Adrenal gland (tissue), 12 donors: ENCODE measurements around the gene ENDOU. TPM values are rescaled to one million over a fixed set of nuclear protein-coding genes. Genes with fewer than 3 reads are reported as not detected.

Experiments
- DNase-seq, 7 donors: peaks; one replicate each; pipeline ENCODE4 v3.0.0-alpha.2; 2019 to 2020
- H3K27ac ChIP-seq, 5 donors: fragments of 200-600 bp; sonication (generic) in 4 of 5; 1 replicate in 3 of 5; 2 replicates in 2 of 5; pipeline versions ENCODE4 v1.5.1 to v1.8.0; 2016 to 2020; ENCODE audit warnings: mild to moderate bottlenecking in 1 of 5
- H3K27me3 ChIP-seq: fragments of 200-600 bp; 2 replicates; pipeline ENCODE4 v1.8.0; 2021
- H3K36me3 ChIP-seq, 2 donors: fragments of 200-600 bp; replicated peaks in 1 of 2; 1 replicate in 1 of 2; 2 replicates in 1 of 2; pipeline versions ENCODE4 v1.5.1 to v1.8.0; 2018 to 2022
- H3K4me1 ChIP-seq, 2 donors: fragments of 200-600 bp; replicated peaks in 1 of 2; 1 replicate in 1 of 2; 2 replicates in 1 of 2; pipeline versions ENCODE4 v1.5.1 to v1.8.0; 2018 to 2021
- H3K4me3 ChIP-seq, 4 donors: fragments of 200-600 bp; sonication (generic) in 3 of 4; one replicate each; pipeline ENCODE4 v1.5.1; 2016 to 2018
- H3K9me3 ChIP-seq, 3 donors: fragments of 200-600 bp; sonication (generic) in 1 of 3; replicated peaks in 1 of 3; 1 replicate in 2 of 3; 2 replicates in 1 of 3; pipeline versions ENCODE4 v1.5.1 to v1.8.0; 2016 to 2021
- POLR2A ChIP-seq, 2 donors: fragments of 450-650 bp; IDR thresholded peaks; one replicate each; pipeline ENCODE4 v1.6.1; 2017; ENCODE audit warnings: antibody characterized with exemption in 2 of 2, mild to moderate bottlenecking in 2 of 2, moderate library complexity in 1 of 2
- WGBS, 4 donors: extraction: QIAGEN DNeasy Blood & Tissue Kit in 2 of 4; methylation state at CpG; one replicate each; pipeline versions ENCODE4 v1.1.5 to v1.1.7; 2013 to 2017; 5-methylcytosine and 5-hydroxymethylcytosine counted together
- intact Hi-C, 2 donors: fragments of 100-400 bp; cut with DNase I; formaldehyde crosslinking; loops; one replicate each; pipeline versions ENCODE4 v1.14.1 to v1.15.0; 2022 to 2023
- polyA plus RNA-seq, 3 donors: library from polyadenylated mRNA; stranded (reverse); fragments of 200-250 nt in 2 of 3; fragments of 350-450 nt in 1 of 3; fragmentation: Illumina TruSeq in 1 of 3; extraction: RNeasy Lipid Tissue Mini Kit (QIAGEN cat#74804) in 1 of 3; gene quantifications; one replicate each; pipeline ENCODE4 v1.2.3, GENCODE V29; 2013 to 2014
- total RNA-seq, 9 donors: library from RNA; depleted of rRNA in 4 of 9; stranded (reverse); fragments of >200 nt in 4 of 9; fragments of 120-200 nt in 1 of 9; fragmentation: NEBNext Ultra II Directional in 1 of 9; extraction: Animal tissue kit (Norgen Biotek cat#: 25700) in 1 of 9; gene quantifications; one replicate each; pipeline versions ENCODE4 v1.1.0 to v1.2.4, GENCODE V29; 2013 to 2023
- TF ChIP-seq, protein P1 (sequence below), 6 experiments: fragments of 450-650 bp in 4 of 6; fragments of 200-600 bp in 2 of 6; sonication (generic) in 1 of 6; IDR thresholded peaks; 1 replicate in 5 of 6; 2 replicates in 1 of 6; pipeline versions ENCODE4 v1.5.1 to v1.8.0; 2016 to 2021; ENCODE audit warnings: antibody characterized with exemption in 6 of 6, mild to moderate bottlenecking in 2 of 6, moderate library complexity in 1 of 6
- donor health status: healthy with polysubstance abuse.
- donor health status: Bipolar disorder and iron deficiency.
- donor health status: DM: yes; HTN: yes; CAD: no.
- donor health status: DM: no; HTN: no; CAD: no.
- donor health status: DM: no; HTN: no; CAD: no.
- donor health status: DM: yes; HTN: yes; CAD: no.

Gene ENDOU
- total and polyA plus RNA-seq, 12 donors: 0.11 to 2.6 (median 0.19) TPM; not detected in 3

DNA sequence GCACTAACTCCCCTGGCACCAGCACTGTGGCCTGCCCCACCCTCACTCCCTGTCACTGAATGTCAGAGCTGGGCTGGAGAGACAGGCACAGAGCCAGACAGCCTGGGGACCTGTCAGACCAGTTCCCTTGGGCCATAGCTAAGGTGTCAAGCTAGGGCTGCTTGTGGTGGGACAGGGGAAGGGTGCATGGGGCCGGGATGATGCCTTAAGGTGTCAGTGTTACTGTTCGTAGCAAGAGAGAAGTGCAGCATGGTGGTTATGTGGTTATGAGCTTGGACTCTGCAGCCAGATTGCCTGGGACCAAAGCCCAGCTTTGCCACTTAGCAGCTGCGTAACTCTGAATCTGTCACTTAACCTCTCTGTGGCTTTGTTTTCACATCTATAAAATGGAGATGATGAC lies 29.6 kb upstream of the ENDOU start:
- Histone ChIP-seq H3K27me3 (no peaks in the 10 kb centered on the region), H3K4me3 (no peak overlapping the region), H3K36me3 (no peaks in the 10 kb centered on the region), H3K9me3 (no peaks in the 10 kb centered on the region), H3K27ac (peak overlapping the region in 1 of 5 donors; percentile 42), H3K4me1 (peaks cover 10 to 15% of the 10 kb centered on the region in 2 donors)
- intact Hi-C loops: no loop called here
- 74 to 95% (median 88%) methylated on average over 2 to 3 of the region's 3 CpGs for WGBS, 4 donors
- DNase-seq: no peak
- no peak for TF ChIP-seq POLR2A (IDR thresholded peaks at IDR 0.05)
- TF ChIP-seq, protein P1, sequence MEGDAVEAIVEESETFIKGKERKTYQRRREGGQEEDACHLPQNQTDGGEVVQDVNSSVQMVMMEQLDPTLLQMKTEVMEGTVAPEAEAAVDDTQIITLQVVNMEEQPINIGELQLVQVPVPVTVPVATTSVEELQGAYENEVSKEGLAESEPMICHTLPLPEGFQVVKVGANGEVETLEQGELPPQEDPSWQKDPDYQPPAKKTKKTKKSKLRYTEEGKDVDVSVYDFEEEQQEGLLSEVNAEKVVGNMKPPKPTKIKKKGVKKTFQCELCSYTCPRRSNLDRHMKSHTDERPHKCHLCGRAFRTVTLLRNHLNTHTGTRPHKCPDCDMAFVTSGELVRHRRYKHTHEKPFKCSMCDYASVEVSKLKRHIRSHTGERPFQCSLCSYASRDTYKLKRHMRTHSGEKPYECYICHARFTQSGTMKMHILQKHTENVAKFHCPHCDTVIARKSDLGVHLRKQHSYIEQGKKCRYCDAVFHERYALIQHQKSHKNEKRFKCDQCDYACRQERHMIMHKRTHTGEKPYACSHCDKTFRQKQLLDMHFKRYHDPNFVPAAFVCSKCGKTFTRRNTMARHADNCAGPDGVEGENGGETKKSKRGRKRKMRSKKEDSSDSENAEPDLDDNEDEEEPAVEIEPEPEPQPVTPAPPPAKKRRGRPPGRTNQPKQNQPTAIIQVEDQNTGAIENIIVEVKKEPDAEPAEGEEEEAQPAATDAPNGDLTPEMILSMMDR (IDR thresholded peaks at IDR 0.05): no peak

DNA sequence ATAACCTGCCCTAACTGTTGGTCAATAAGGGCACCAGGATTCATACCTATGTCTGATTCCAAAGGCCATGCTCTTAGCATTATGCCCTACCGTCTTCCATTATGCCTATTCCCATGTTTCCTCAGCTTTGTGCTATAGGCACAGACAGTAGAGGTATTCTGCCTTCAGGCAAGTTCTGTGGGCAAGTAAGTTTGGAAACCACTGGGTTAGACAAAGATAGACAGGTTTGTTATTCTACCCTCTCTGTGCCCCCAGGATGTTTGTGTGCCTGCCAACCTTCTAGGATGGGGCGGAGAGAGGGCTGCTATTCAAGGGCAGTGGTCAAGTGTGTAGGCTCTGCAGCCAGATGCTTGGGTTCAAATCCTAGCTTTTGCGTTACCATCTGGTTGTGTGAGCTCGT lies 28.8 kb upstream of the ENDOU start:
- H3K27ac ChIP-seq: peak overlapping the region in 3 of 5 donors; percentile 37 to 72 (median 59)
- H3K4me1 ChIP-seq: peaks cover 6 to 9% of the 10 kb centered on the region in 2 donors
- no peak overlapping the region for H3K4me3 ChIP-seq

GRCh38 chr12:47753021-47754001 lies 28.0 kb upstream of the ENDOU start:
- Histone ChIP-seq H3K4me3 (no peak overlapping the region), H3K27ac (peak overlapping the region in 3 of 5 donors; percentile 37 to 72 (median 59)), H3K9me3 (no peaks in the 10 kb centered on the region), H3K4me1 (peaks cover 2 to 5% of the 10 kb centered on the region in 2 donors), H3K36me3 (no peaks in the 10 kb centered on the region), H3K27me3 (no peaks in the 10 kb centered on the region)
- WGBS, 4 donors: 61 to 70% (median 69%) methylated on average over 10 to 11 of the region's 11 CpGs
- DNase-seq: peak in 4 of 7 donors; percentile 40 to 76 (median 54)
- TF ChIP-seq, protein P1 (IDR thresholded peaks at IDR 0.05): no peak
- no peak for TF ChIP-seq POLR2A (IDR thresholded peaks at IDR 0.05)
- intact Hi-C loops: no loop called here

More for the DNA sequence above, 28.8 kb upstream of the ENDOU start:
- Histone ChIP-seq H3K36me3 (no peaks in the 10 kb centered on the region), H3K9me3 (no peaks in the 10 kb centered on the region), H3K27me3 (no peaks in the 10 kb centered on the region)
- intact Hi-C loops: no loop called here
- DNase-seq: no peak
- WGBS, 4 donors: 85 to 95% (median 95%) methylated on average over 4 of the region's 4 CpGs
- TF ChIP-seq POLR2A (IDR thresholded peaks at IDR 0.05): no peak
- TF ChIP-seq, protein P1 (IDR thresholded peaks at IDR 0.05): no peak

GRCh38 chr12:47752552-47752951 lies 27.3 kb upstream of the ENDOU start:
- no peak for TF ChIP-seq POLR2A (IDR thresholded peaks at IDR 0.05)
- no peak for DNase-seq
- H3K27me3 ChIP-seq: no peaks in the 10 kb centered on the region
- H3K9me3 ChIP-seq: no peaks in the 10 kb centered on the region
- intact Hi-C loops: no loop called here
- peak overlapping the region in 3 of 5 donors; percentile 19 to 72 (median 59) for H3K27ac ChIP-seq
- H3K4me3 ChIP-seq: no peak overlapping the region
- no peaks in the 10 kb centered on the region for H3K36me3 ChIP-seq
- 85 to 89% (median 87%) methylated on average over 5 to 7 of the region's 7 CpGs for WGBS, 4 donors
- peaks cover 0 to 3% of the 10 kb centered on the region in 2 donors for H3K4me1 ChIP-seq
